Heart right ventricle (tissue), 16 donors: ENCODE data around the gene SYPL2. TPM values are rescaled to one million over a fixed set of nuclear protein-coding genes. Genes with fewer than 3 reads are reported as not detected.

Experiments used
- ATAC-seq, 8 donors: fragments of 200-7000 bp; cut with Tn5 transposase; one replicate each; pipeline ENCODE4 v1.9.1; 2020; ENCODE audit warnings: mild to moderate bottlenecking in 8 of 8, moderate library complexity in 8 of 8, moderate number of reproducible peaks in 1 of 8
- DNase-seq, 2 donors: peaks; one replicate each; pipeline ENCODE4 v3.0.0-alpha.2; 2020
- H3K27ac ChIP-seq, 10 donors: fragments of 200-600 bp; sonication (generic) in 2 of 10; one replicate each; pipeline versions ENCODE4 v1.5.0 to v1.8.0; 2020 to 2022; ENCODE audit warnings: mild to moderate bottlenecking in 3 of 10
- H3K27me3 ChIP-seq, 7 donors: fragments of 200-600 bp; one replicate each; pipeline ENCODE4 v1.8.0; 2021 to 2022; ENCODE audit warnings: mild to moderate bottlenecking in 2 of 7
- H3K36me3 ChIP-seq, 9 donors: fragments of 200-600 bp; sonication (generic) in 1 of 9; one replicate each; pipeline versions ENCODE4 v1.5.0 to v1.8.0; 2020 to 2022; ENCODE audit warnings: mild to moderate bottlenecking in 2 of 9
- H3K4me1 ChIP-seq, 9 donors: fragments of 200-600 bp; sonication (generic) in 1 of 9; one replicate each; pipeline versions ENCODE4 v1.5.0 to v1.8.0; 2020 to 2022; ENCODE audit warnings: mild to moderate bottlenecking in 4 of 9
- H3K4me3 ChIP-seq, 10 donors: fragments of 200-600 bp; sonication (generic) in 2 of 10; one replicate each; pipeline versions ENCODE4 v1.5.0 to v1.8.0; 2020 to 2022; ENCODE audit warnings: mild to moderate bottlenecking in 7 of 10, moderate library complexity in 2 of 10
- H3K9me3 ChIP-seq, 11 donors: fragments of 200-600 bp in 10 of 11; sonication (generic) in 2 of 11; one replicate each; pipeline versions ENCODE4 v1.5.0 to v1.8.0; 2013 to 2022; ENCODE audit warnings: mild to moderate bottlenecking in 2 of 11, control low read depth in 1 of 11, moderate library complexity in 1 of 11
- CTCF ChIP-seq, 9 donors: fragments of 200-600 bp; sonication (generic) in 2 of 9; IDR thresholded peaks; one replicate each; pipeline versions ENCODE4 v1.5.0 to v1.8.0; 2021 to 2022; ENCODE audit warnings: antibody characterized with exemption in 9 of 9, mild to moderate bottlenecking in 5 of 9, moderate library complexity in 1 of 9
- WGBS, 2 donors: extraction: QIAGEN DNeasy Blood & Tissue Kit; methylation state at CpG; one replicate each; pipeline ENCODE4 v1.1.7; 2013; ENCODE audit warnings: inconsistent platforms in 1 of 2; 5-methylcytosine and 5-hydroxymethylcytosine counted together
- intact Hi-C, 10 donors: fragments of 100-400 bp; cut with DNase I; formaldehyde crosslinking; loops; one replicate each; pipeline versions ENCODE4 v1.11.1 to v1.14.2; 2022
- polyA plus RNA-seq, 2 donors: library from polyadenylated mRNA; stranded (reverse); fragments of 200-250 nt; gene quantifications; one replicate each; pipeline ENCODE4 v1.2.3, GENCODE V29; 2013
- total RNA-seq, 10 donors: library from RNA; stranded (reverse); fragmentation: NEBNext Ultra II Directional in 3 of 10; extraction: Animal tissue kit (Norgen Biotek cat#: 25700) in 3 of 10; gene quantifications; one replicate each; pipeline versions ENCODE4 v1.2.1 to v1.2.4, GENCODE V29; 2021 to 2023
- donor health status: Arrhythmogenic right ventricular cardiomyopathy.
- donor health status: ischemic (EF 13 %, LVEDD 7.1; RV severe dilation, severe dysfunction).
- donor health status: healthy with polysubstance abuse.
- donor health status: DM: no; HTN: yes; CAD: no.
- donor health status: DM: no; HTN: no; CAD: no.
- donor health status: ischemic (EF 25% LVEDD 6.9; RV normal size, moderate dysfunction).
- donor health status: ischemic (EF 25% LVEDD 5.7; RV mildly dilated, moderate dysfunction).
- donor health status: healthy.
- donor health status: DM: yes; HTN: yes; CAD: no.
- donor health status: Ischemic cardiomyopathy.
- donor health status: ischemic (EF 35%, LVEDD 5.7; RV mildly dilated, moderate dysfunction).
- donor health status: nonischemic (EF 11% LVEDD 7.7; RV severe dilation, severe dysfunction).
- donor health status: DM: yes; HTN: yes; CAD: no.
- donor health status: PGD.
- donor health status: ischemic (EF 29% LVEDD 5.4; RV normal size, mild dysfunction).
- donor health status: nonischemic (EF 23%, LVEDD 6.1; RV moderate dilation, normal function).

SYPL2 gene
- total and polyA plus RNA-seq, 12 donors, result 15.0 to 47.3 (median 26.8) TPM

- peak overlapping the region in 1 of 10 donors; percentile 55 for H3K27ac ChIP-seq
- no peak for ATAC-seq
- H3K36me3 ChIP-seq, result peaks cover 0 to 52% (median 5%) of the 10 kb centered on the region in 9 donors
- no peak for TF ChIP-seq CTCF (IDR thresholded peaks at IDR 0.05)
- H3K27me3 ChIP-seq, result no peaks in the 10 kb centered on the region
- intact Hi-C loops, result no loop called here
- WGBS, 2 donors, result 69 to 80% methylated on average over 5 of the region's 5 CpGs
- peaks cover 0 to 32% (median 7%) of the 10 kb centered on the region in 9 donors for H3K4me1 ChIP-seq
- no peaks in the 10 kb centered on the region for H3K9me3 ChIP-seq
- DNase-seq, result no peak
- H3K4me3 ChIP-seq, result no peak overlapping the region
These were observed 37.6 kb downstream of the SYPL2 start for GRCh38 chr1:109503935-109504334.

GRCh38 chr1:109504974-109505373 lies 38.6 kb downstream of the SYPL2 start:
- Histone ChIP-seq H3K4me1 (peaks cover 0 to 30% (median 12%) of the 10 kb centered on the region in 9 donors), H3K27me3 (no peaks in the 10 kb centered on the region), H3K4me3 (no peak overlapping the region), H3K9me3 (no peaks in the 10 kb centered on the region), H3K36me3 (peaks cover 0 to 44% (median 5%) of the 10 kb centered on the region in 9 donors), H3K27ac (no peak overlapping the region)
- TF ChIP-seq CTCF (IDR thresholded peaks at IDR 0.05), result no peak
- WGBS, 2 donors, result 86 to 94% methylated on average over 1 of the region's 1 CpG
- no peak for DNase-seq
- intact Hi-C loops, result no loop called here
- no peak for ATAC-seq

- H3K4me3 ChIP-seq, result peak overlapping the region in 7 of 10 donors; percentile 68 to 84 (median 76)
- peak in 3 of 8 donors; percentile 5 to 8 (median 6) for ATAC-seq
- WGBS, 2 donors, result 86 to 90% methylated on average over 25 of the region's 25 CpGs
- H3K9me3 ChIP-seq, result no peaks in the 10 kb centered on the region
- peak overlapping the region in 2 of 10 donors; percentile 53 to 78 for H3K27ac ChIP-seq
- no peak for DNase-seq
- intact Hi-C loops, result no loop called here
- TF ChIP-seq CTCF (IDR thresholded peaks at IDR 0.05), result no peak
- H3K36me3 ChIP-seq, result peaks cover 0 to 21% (median 0%) of the 10 kb centered on the region in 9 donors
- H3K4me1 ChIP-seq, result peaks cover 0 to 18% (median 13%) of the 10 kb centered on the region in 9 donors
- peaks cover 0 to 5% (median 0%) of the 10 kb centered on the region in 7 donors for H3K27me3 ChIP-seq
These were observed 41.9 kb downstream of the SYPL2 start for GRCh38 chr1:109508001-109508872.

GRCh38 chr1:109508873-109509175 lies 42.5 kb downstream of the SYPL2 start:
- peak in 3 of 8 donors; percentile 13 to 34 (median 14) for ATAC-seq
- 55 to 65% methylated on average over 7 of the region's 7 CpGs for WGBS, 2 donors
- no peak for DNase-seq
- Histone ChIP-seq H3K4me3 (peak overlapping the region; percentile 68 to 84 (median 73)), H3K27ac (peak overlapping the region in 8 of 10 donors; percentile 47 to 78 (median 65)), H3K27me3 (peaks cover 0 to 5% (median 0%) of the 10 kb centered on the region in 7 donors), H3K9me3 (no peaks in the 10 kb centered on the region), H3K36me3 (peaks cover 0 to 21% (median 0%) of the 10 kb centered on the region in 9 donors), H3K4me1 (peaks cover 0 to 18% (median 13%) of the 10 kb centered on the region in 9 donors)
- no peak for TF ChIP-seq CTCF (IDR thresholded peaks at IDR 0.05)
- intact Hi-C loops, result no loop called here
